Daoy (cell line): ENCODE results near the gene C4BPA. TPM values are rescaled to one million over a fixed set of nuclear protein-coding genes. Genes with fewer than 3 reads are reported as not detected.

ENCODE experiments used
- DNase-seq: peaks from one replicate; pipeline ENCODE4 v3.0.0-alpha.2; 2015; ENCODE audit warnings: low read depth
- total RNA-seq: library from RNA; depleted of rRNA; stranded (reverse); fragments of >200 nt; shearing (Covaris generic); gene quantifications from 2 replicates; pipeline ENCODE4 v1.2.3, GENCODE V29; 2014

C4BPA gene
- total RNA-seq, 1 experiment from 2014 or later, result not detected

DNA sequence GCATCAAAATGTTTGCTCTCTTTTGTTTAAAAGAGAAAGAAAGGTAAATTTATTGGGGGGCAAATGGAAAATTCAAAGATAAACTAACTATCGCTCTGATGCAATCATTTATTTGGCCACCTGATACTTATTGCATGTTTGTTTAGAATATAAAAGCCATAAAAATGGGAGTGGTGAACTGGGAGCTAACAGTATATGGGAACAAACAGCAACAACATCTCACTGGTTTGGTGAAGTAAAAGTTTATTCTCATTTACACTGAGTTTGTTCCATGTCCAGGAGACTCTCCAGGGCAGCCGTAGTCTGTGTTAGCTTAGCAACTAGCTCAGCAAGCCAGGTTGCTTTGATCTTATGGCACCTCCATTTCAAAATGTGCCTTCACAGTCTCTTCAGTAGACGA is 20.4 kb downstream of the C4BPA start:
- no peak for DNase-seq

- no peak for DNase-seq
These were observed 24.4 kb downstream of the C4BPA start for GRCh38 chr1:207128336-207128921.

DNA sequence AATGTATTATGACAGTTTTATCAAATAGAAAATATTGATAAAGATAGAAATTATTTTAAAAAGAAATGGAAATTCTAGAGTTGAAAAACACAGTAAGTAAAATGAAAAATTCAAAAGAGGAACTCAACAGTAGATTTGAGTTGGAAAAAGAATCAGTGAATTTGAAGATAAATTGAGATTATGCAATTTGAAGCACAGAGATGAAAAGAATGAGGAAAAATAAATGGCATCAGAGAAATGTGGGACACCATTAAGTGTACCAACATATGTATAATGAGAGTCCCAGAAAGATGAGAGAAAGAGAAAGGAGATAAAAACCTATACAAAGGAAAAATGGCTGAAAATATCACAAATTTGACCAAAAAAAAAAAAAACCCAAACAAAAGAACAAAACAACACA is 25.0 kb downstream of the C4BPA start:
- DNase-seq, result no peak

- DNase-seq, result no peak
These were observed 26.4 kb downstream of the C4BPA start for GRCh38 chr1:207130252-207131036.

- no peak for DNase-seq
These were observed 27.1 kb downstream of the C4BPA start for GRCh38 chr1:207131163-207131562.

- DNase-seq, result no peak
These were observed 30.5 kb downstream of the C4BPA start for GRCh38 chr1:207134581-207134980.

DNA sequence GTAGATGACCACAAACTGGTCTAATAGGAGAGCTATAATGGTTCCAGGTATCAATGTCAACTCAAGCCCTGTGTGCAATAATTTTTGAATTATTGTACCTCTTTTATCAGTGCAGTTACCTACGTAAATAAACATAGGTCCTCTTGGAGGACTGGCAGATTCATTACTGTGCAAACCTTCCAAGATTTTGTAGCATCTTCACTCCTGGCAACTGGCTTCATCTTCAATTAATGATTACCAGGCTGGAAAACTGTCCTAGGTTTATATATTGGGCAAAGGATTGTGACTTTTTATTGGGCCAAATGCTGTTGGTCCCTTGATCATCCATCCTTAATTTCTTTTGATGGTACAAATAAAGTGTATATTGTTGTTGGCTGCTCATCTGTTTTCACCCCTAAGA is 35.6 kb downstream of the C4BPA start:
- no peak for DNase-seq

- peak; percentile 7 for DNase-seq
These were observed 36.5 kb downstream of the C4BPA start for GRCh38 chr1:207140536-207140935.

- no peak for DNase-seq
These were observed 41.5 kb downstream of the C4BPA start for GRCh38 chr1:207145401-207146058.

DNA sequence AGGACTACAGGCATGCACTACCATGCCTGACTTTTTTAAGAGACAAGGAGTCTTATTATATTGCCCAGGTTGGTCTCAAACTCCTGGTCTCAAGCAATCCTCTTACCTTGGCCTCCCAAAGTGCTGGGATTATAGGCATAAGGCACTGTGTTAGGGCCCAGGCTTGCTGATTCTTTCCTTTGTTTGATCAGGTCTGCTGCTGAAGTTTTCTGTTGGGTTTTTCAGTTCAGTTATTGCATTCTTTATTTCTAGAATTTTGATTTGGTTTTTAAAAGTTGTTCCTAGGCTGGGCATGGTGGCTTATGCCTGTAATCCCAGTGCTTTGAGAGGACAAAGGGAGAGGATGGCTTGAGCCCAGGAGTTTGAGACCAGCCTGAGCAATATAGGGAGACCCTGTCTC is 47.9 kb downstream of the C4BPA start:
- no peak for DNase-seq

- DNase-seq, result peak; percentile 17
These were observed 48.9 kb downstream of the C4BPA start for GRCh38 chr1:207152792-207153468.

- no peak for DNase-seq
These were observed 51.0 kb downstream of the C4BPA start for GRCh38 chr1:207155028-207155427.

- DNase-seq, result no peak
These were observed 52.1 kb downstream of the C4BPA start for GRCh38 chr1:207156095-207156494.

- DNase-seq, result no peak
These were observed 52.8 kb downstream of the C4BPA start for GRCh38 chr1:207156826-207157225.

DNA sequence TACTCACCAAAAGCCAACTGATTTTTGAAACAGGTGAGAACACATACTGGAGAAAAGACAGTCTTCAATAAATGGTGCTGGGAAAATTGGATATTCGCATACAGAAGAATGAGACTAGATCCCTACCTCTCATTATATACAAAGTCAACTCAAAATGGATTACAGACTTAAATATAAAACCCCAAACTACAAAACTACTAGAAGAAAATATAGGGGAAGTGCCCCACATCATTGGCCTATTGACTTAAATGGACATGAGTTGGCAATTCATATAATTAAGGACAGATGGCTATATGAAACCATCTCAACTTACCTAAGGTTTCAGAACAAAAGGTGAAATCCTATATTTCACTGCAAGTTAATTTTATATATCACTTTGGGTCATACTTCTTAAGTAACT is 60.1 kb downstream of the C4BPA start:
- no peak for DNase-seq

- DNase-seq, result no peak
These were observed 68.3 kb downstream of the C4BPA start for GRCh38 chr1:207172321-207172720.

DNA sequence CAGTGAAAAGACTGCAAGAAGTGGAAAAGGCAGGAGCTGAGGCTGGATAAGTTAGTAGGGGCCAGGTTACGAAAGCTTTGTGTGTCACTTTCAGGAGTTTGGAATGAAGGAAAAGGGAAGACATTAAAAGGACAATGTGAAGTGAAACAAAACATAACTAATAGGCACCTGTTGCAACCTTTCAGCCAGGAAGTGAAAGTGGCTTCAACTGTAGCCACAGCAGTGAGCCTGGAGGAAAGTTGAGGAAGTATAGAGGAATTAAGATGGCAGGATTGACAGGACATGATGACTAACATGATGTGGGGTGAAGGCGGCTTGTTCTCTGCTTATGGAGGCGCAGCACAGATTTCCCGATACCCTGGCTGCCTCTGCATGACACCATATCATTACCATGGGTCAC is 68.9 kb downstream of the C4BPA start:
- DNase-seq, result no peak

DNA sequence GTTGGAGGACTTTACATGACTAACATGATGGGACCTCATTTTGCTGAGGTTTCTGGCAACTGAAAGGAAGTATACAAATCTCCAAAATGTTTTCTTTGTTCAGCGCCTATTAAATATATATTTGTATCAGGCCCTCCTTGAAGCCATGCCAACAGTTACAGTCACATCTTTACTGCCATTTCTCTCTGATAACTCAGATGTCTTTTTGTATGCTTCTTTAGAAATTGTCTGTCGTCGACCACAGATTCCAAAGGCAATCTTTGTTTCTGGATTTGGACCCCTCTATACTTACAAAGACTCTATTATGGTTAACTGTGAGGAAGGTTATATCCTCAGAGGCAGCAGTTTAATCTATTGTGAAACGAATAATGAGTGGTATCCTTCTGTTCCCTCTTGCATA is 69.4 kb downstream of the C4BPA start:
- no peak for DNase-seq

DNA sequence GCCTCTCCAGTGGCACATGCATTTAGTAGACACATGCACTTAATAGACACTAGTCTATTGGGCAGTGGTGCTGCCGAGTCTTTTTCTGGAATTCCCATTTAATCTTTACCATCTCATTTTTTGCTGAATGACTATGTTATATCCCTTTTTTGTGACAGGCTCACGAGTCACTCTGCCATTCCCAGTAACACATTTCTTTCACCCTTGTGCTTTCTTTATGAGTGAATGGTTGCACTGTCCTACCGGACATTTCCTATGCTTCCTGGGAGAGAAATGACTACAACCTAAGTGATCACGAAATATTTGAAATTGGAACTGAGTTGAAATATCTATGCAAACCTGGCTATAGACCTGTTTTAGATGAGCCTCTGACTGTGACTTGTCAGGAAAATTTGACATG is 70.9 kb downstream of the C4BPA start:
- no peak for DNase-seq

GRCh38 chr1:207179036-207179435 is 75.0 kb downstream of the C4BPA start:
- no peak for DNase-seq

DNA sequence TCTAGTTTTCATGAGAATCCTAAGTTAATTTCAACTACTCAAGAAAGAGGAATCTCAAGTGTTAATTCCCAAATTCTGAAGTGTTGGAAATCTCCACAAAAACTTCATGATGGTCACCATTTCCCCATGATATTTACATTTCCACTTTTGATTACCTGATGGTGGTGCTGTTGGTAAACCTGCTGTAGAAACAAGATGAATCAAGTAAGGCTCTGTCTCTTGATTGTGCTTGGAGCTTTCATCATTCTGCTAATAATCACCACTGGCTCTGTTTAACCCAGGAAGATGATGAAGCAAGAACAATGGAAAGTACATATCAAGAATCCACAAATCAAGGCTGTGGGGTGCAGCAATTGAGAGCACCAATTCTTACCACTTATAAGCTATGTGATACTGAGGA is 77.8 kb downstream of the C4BPA start:
- no peak for DNase-seq

- DNase-seq, result no peak
These were observed 82.5 kb downstream of the C4BPA start for GRCh38 chr1:207186503-207186902.

DNA sequence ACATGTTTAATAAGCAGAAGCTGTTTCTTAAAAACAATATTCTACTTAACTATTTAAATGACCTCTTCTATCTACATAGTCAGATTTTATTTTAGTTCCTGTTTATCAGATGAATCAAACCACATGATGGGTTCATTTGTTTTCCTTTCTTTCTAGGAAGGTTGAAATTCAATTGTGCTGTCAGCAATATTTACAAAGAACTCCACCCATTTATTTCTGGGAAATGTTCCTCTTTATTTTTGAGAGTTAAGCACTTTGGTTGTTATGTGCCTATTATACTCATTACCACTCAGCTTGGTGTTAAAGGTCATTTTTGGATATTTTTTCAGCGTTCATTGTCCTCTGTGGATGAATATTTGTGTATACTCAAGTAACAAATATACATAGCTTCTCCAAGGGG is 84.9 kb downstream of the C4BPA start:
- no peak for DNase-seq
